Breast epithelium (tissue), 4 donors: ENCODE measurements around the gene MYOF. TPM values are rescaled to one million over a fixed set of nuclear protein-coding genes. Genes with fewer than 3 reads are reported as not detected.

Source experiments
- DNase-seq, 2 donors: peaks; one replicate each; pipeline ENCODE4 v3.0.0-alpha.2; 2019; ENCODE audit warnings: low spot score in 2 of 2
- H3K27ac ChIP-seq, 2 donors: fragments of 200-600 bp; sonication (generic) in 1 of 2; one replicate each; pipeline ENCODE4 v1.5.1; 2016 to 2019; ENCODE audit warnings: mild to moderate bottlenecking in 1 of 2
- H3K27me3 ChIP-seq, 2 donors: fragments of 200-600 bp; sonication (generic) in 1 of 2; one replicate each; pipeline versions ENCODE4 v1.5.1 to v1.6.0; 2017 to 2019; ENCODE audit warnings: control low read depth in 1 of 2, mild to moderate bottlenecking in 1 of 2
- H3K36me3 ChIP-seq: fragments of 200-600 bp; one replicate; pipeline ENCODE4 v1.5.1; 2019
- H3K4me1 ChIP-seq, 2 donors: fragments of 200-600 bp; sonication (generic); one replicate each; pipeline ENCODE4 v1.5.1; 2016 to 2019; ENCODE audit warnings: control low read depth in 1 of 2
- H3K4me3 ChIP-seq, 3 donors: fragments of 200-600 bp; sonication (generic); 1 replicate in 2 of 3; 2 replicates in 1 of 3; pipeline ENCODE4 v1.5.1; 2016 to 2019; ENCODE audit warnings: mild to moderate bottlenecking in 3 of 3, moderate library complexity in 2 of 3
- H3K9me3 ChIP-seq, 2 donors: fragments of 200-600 bp; sonication (generic) in 1 of 2; one replicate each; pipeline ENCODE4 v1.5.1; 2016 to 2019; ENCODE audit warnings: control low read depth in 1 of 2
- POLR2A ChIP-seq: fragments of 450-650 bp; IDR thresholded peaks from one replicate; pipeline ENCODE4 v1.6.1; 2016; ENCODE audit warnings: antibody characterized with exemption, mild to moderate bottlenecking, moderate library complexity
- POLR2AphosphoS5 ChIP-seq, 3 donors: sonication (generic); formaldehyde crosslinking; IDR thresholded peaks; one replicate each; pipeline ENCODE4 v1.6.1; 2017; ENCODE audit warnings: antibody characterized with exemption in 3 of 3
- intact Hi-C: fragments of 100-400 bp; cut with DNase I; formaldehyde crosslinking; loops from one replicate; pipeline ENCODE4 v1.15.1; 2023; ENCODE audit warnings: low total_unique reads
- total RNA-seq, 3 donors: library from RNA; depleted of rRNA; stranded (reverse); fragments of >200 nt; gene quantifications; one replicate each; pipeline ENCODE4 v1.1.0, GENCODE V29; 2016
- TF ChIP-seq, protein P1 (sequence below), 3 donors: fragments of 450-650 bp; IDR thresholded peaks; one replicate each; pipeline ENCODE4 v1.5.1; 2016 to 2017; ENCODE audit warnings: antibody characterized with exemption in 3 of 3, mild to moderate bottlenecking in 3 of 3, moderate library complexity in 3 of 3

MYOF gene
- total RNA-seq, 3 donors from 2014 or later, result 118 to 131 (median 130) TPM

DNA sequence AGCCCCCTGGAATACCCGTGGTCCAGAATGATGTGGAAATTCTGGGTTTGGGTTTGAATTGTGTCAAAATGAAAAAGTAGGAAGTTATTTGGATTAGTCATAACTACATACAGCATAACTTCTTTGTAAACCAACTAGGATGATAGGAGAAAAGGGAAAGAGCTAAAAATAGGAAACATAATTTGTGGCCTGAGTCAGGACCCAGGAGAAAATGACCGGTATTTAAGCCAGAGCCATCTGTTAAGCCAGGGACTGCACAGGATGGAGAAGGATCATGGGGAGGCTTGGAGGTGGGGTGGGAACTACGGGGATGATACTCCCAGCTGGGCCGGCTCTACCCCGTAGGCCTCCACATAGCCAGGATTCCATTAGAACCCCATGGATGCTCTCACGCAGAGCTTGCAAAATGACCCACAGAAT lies 98.6 kb downstream of the MYOF start:
- no peak for DNase-seq
- H3K27me3 ChIP-seq, result no peaks in the 10 kb centered on the region
- H3K9me3 ChIP-seq, result no peaks in the 10 kb centered on the region
- no peak overlapping the region for H3K4me3 ChIP-seq
- H3K27ac ChIP-seq, result peak overlapping the region; percentile 74 to 86
- TF ChIP-seq POLR2A (no peak), POLR2AphosphoS5 (IDR thresholded peaks at IDR 0.05) (no peak)
- TF ChIP-seq, protein P1, sequence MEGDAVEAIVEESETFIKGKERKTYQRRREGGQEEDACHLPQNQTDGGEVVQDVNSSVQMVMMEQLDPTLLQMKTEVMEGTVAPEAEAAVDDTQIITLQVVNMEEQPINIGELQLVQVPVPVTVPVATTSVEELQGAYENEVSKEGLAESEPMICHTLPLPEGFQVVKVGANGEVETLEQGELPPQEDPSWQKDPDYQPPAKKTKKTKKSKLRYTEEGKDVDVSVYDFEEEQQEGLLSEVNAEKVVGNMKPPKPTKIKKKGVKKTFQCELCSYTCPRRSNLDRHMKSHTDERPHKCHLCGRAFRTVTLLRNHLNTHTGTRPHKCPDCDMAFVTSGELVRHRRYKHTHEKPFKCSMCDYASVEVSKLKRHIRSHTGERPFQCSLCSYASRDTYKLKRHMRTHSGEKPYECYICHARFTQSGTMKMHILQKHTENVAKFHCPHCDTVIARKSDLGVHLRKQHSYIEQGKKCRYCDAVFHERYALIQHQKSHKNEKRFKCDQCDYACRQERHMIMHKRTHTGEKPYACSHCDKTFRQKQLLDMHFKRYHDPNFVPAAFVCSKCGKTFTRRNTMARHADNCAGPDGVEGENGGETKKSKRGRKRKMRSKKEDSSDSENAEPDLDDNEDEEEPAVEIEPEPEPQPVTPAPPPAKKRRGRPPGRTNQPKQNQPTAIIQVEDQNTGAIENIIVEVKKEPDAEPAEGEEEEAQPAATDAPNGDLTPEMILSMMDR (IDR thresholded peaks at IDR 0.05), result no peak
- no peaks in the 10 kb centered on the region for H3K4me1 ChIP-seq
- intact Hi-C loops, result no loop called here
- H3K36me3 ChIP-seq, result no peaks in the 10 kb centered on the region

DNA sequence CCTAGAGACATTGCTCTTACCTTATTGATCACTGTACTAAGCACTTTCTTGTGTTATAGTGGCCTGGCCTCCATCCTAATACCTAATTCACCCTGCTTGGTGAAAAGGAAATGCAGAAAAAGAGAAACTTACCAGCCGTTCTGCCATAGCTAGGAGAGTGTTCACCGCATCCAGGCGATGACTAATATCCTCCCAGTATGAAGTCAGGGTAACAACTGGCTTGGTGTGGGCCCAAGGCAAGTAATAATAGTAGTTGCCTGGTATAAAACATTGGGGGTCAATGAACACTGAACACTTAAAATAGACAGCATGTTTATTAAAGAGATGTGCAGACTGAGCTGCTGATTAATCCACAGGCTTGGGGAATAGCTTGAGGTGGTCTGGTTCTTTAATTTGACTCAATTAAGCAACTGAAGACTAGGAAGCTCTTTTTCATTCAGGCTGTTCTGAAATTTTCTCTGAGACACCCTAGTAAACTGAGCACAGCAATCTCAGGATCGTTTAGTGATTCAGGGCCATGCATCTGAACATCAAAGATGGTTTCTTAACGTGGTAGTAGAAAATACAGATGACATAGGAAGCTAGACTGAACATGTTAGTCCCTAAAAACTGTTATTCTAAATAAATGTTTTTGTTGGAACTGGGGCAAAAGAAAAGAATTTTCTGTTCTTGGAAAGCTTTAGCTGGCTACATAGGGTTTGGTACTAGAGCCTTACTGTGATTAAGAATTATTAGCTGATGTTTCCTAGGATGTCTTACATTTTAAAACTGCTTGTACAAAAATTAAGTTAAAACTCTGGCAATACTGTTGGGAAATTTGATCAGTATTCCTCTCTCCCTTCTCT lies 102.2 kb downstream of the MYOF start:
- H3K4me3 ChIP-seq, result no peak overlapping the region
- H3K4me1 ChIP-seq, result no peaks in the 10 kb centered on the region

DNA sequence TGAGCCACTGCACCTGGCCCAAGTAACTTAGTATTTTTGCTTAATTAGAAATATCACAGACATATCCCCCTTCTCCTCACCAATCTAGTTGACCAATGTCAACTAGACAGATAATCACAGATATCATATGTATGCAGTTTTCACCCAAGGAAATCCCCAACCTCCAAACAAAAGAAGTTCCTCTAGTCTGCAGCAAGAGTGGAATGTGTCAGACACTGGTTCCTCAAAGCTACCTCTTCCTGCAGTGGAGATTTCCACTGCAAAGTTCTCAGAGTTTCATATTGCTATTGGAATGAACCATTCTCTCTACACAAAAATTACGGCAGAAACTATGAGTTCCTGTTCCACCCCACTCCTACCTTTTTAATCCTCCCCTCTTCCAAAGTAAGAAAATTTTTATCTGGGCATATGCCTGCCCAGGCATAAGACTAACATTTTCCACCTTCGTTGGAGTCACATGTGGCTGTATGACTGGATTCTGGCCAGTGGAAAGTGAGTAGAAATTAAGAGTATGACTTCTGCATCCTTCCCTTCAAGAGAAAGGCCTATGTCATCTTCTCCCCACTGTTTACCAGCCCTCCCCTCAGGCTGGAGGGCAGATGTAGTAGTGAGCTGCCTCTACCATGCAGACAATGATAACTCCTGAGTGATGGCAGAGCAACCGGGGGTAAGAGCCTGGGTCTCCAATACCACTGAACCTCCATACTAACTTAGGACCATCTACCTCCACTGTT lies 103.0 kb downstream of the MYOF start:
- Histone ChIP-seq H3K4me1 (no peaks in the 10 kb centered on the region), H3K27me3 (no peaks in the 10 kb centered on the region), H3K9me3 (no peaks in the 10 kb centered on the region), H3K4me3 (no peak overlapping the region), H3K36me3 (no peaks in the 10 kb centered on the region), H3K27ac (peak overlapping the region; percentile 46 to 50)
- TF ChIP-seq POLR2A, result no peak
- TF ChIP-seq POLR2AphosphoS5 (IDR thresholded peaks at IDR 0.05), result no peak
- TF ChIP-seq, protein P1 (IDR thresholded peaks at IDR 0.05), result no peak
- intact Hi-C loops, result no loop called here
- no peak for DNase-seq

More for the DNA sequence above, 102.2 kb downstream of the MYOF start:
- no peak for DNase-seq
- no peaks in the 10 kb centered on the region for H3K27me3 ChIP-seq
- peak overlapping the region; percentile 46 to 50 for H3K27ac ChIP-seq
- intact Hi-C loops, result no loop called here
- no peak for TF ChIP-seq POLR2A
- TF ChIP-seq, protein P1 (IDR thresholded peaks at IDR 0.05), result no peak
- no peak for TF ChIP-seq POLR2AphosphoS5 (IDR thresholded peaks at IDR 0.05)
- H3K9me3 ChIP-seq, result no peaks in the 10 kb centered on the region
- no peaks in the 10 kb centered on the region for H3K36me3 ChIP-seq

DNA sequence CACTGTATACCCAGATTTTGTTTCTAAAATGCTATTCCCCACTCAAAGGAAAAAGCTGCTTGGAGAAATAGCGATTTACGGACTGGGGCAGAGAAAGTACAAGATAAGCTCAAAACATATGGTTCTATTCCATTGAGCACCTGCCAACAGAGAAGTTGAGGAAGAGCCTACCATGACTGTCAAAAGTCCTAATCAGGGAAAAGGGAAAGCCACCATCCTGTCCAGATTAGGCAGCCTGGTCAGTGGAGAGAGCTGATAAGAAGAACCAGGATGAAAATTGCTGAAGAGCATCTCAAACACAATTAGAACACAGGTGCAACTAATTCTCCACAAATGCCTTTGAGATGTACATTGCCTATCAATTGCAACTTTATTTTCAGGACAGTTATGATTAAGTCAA lies 104.1 kb downstream of the MYOF start:
- no peak for TF ChIP-seq POLR2A
- TF ChIP-seq POLR2AphosphoS5 (IDR thresholded peaks at IDR 0.05), result no peak
- TF ChIP-seq, protein P1 (IDR thresholded peaks at IDR 0.05), result no peak
- H3K4me3 ChIP-seq, result no peak overlapping the region
- no peaks in the 10 kb centered on the region for H3K9me3 ChIP-seq
- intact Hi-C loops, result no loop called here
- DNase-seq, result no peak
- no peaks in the 10 kb centered on the region for H3K4me1 ChIP-seq
- H3K27me3 ChIP-seq, result no peaks in the 10 kb centered on the region
- H3K36me3 ChIP-seq, result no peaks in the 10 kb centered on the region
- peak overlapping the region in 1 of 2 donors; percentile 21 for H3K27ac ChIP-seq
